Mesendoderm (in vitro differentiated cells): ENCODE data around the gene OSBPL6.

ENCODE experiments used
- DNase-seq: peaks from one replicate; pipeline ENCODE4 v3.0.0; 2013
- H2AK5ac ChIP-seq: 2 replicates; pipeline ENCODE4 v1.6.1; 2013; ENCODE audit warnings: low read length, inconsistent platforms
- H2BK120ac ChIP-seq: 2 replicates; pipeline ENCODE4 v1.6.1; 2013; ENCODE audit warnings: low read depth, mild to moderate bottlenecking, low read length, moderate library complexity, mixed read lengths
- H2BK15ac ChIP-seq: replicated peaks from 2 replicates; pipeline ENCODE4 v1.6.1; 2013; ENCODE audit warnings: low read depth, mild to moderate bottlenecking, moderate library complexity
- H2BK5ac ChIP-seq: 2 replicates; pipeline ENCODE4 v1.6.1; 2013; ENCODE audit warnings: low read length, inconsistent platforms
- H3K18ac ChIP-seq: 2 replicates; pipeline ENCODE4 v1.6.1; 2013; ENCODE audit warnings: mild to moderate bottlenecking, low read length, mixed read lengths
- H3K23ac ChIP-seq: one replicate; pipeline ENCODE4 v1.6.1; 2013; ENCODE audit warnings: low read length
- H3K27ac ChIP-seq: 2 replicates; pipeline ENCODE4 v1.5.1; 2013; ENCODE audit warnings: low read depth, mild to moderate bottlenecking, inconsistent platforms, low read length, moderate library complexity
- H3K27me3 ChIP-seq: 2 replicates; pipeline ENCODE4 v1.6.1; 2013; ENCODE audit warnings: low read length, control low read depth, mild to moderate bottlenecking, inconsistent platforms; ENCODE audit not compliant: insufficient read depth, poor library complexity
- H3K36me3 ChIP-seq: 2 replicates; pipeline ENCODE4 v1.6.1; 2013; ENCODE audit warnings: low read length, inconsistent platforms; ENCODE audit not compliant: control insufficient read depth, insufficient read depth
- H3K4ac ChIP-seq: one replicate; pipeline ENCODE4 v1.6.1; 2013; ENCODE audit warnings: low read depth, mild to moderate bottlenecking, low read length, moderate library complexity
- H3K4me1 ChIP-seq: 2 replicates; pipeline ENCODE4 v1.6.1; 2013; ENCODE audit warnings: low read depth, low read length, inconsistent platforms; ENCODE audit not compliant: control insufficient read depth
- H3K4me2 ChIP-seq: 2 replicates; pipeline ENCODE4 v1.6.1; 2013; ENCODE audit warnings: low read length
- H3K4me3 ChIP-seq: 2 replicates; pipeline ENCODE4 v1.5.1; 2013; ENCODE audit warnings: mild to moderate bottlenecking, low read length
- H3K56ac ChIP-seq: one replicate; pipeline ENCODE4 v1.6.1; 2013; ENCODE audit warnings: low read length
- H3K79me1 ChIP-seq: 2 replicates; pipeline ENCODE4 v1.6.1; 2013; ENCODE audit warnings: low read length, inconsistent platforms
- H3K79me2 ChIP-seq: 2 replicates; pipeline ENCODE4 v1.6.1; 2013; ENCODE audit warnings: mild to moderate bottlenecking, low read length; ENCODE audit not compliant: control insufficient read depth, insufficient read depth
- H3K9ac ChIP-seq: 2 replicates; pipeline ENCODE4 v1.6.1; 2013; ENCODE audit warnings: low read length, inconsistent platforms
- H4K5ac ChIP-seq: one replicate; pipeline ENCODE4 v1.6.1; 2013; ENCODE audit warnings: low read length
- H4K8ac ChIP-seq: one replicate; pipeline ENCODE4 v1.6.1; 2013; ENCODE audit warnings: low read depth, mild to moderate bottlenecking, control low read depth, low read length, moderate library complexity
- WGBS: extraction: QIAGEN DNeasy Blood & Tissue Kit; methylation state at CpG from one replicate; pipeline ENCODE4 v1.1.7; 2013; ENCODE audit warnings: low lambda C conversion rate, missing lambda C conversion rate; ENCODE audit not compliant: insufficient coverage; ENCODE audit errors: extremely low coverage; 5-methylcytosine and 5-hydroxymethylcytosine counted together

OSBPL6 gene

GRCh38 chr2:178367344-178367743 is 173.0 kb downstream of the OSBPL6 start:
- H3K4me3 ChIP-seq, result no peak overlapping the region
- H2AK5ac ChIP-seq, result no peak overlapping the region
- H3K56ac ChIP-seq, result no peak overlapping the region
- H3K23ac ChIP-seq, result no peak overlapping the region
- H3K27ac ChIP-seq, result no peak overlapping the region
- H4K8ac ChIP-seq, result no peak overlapping the region
- H3K27me3 ChIP-seq, result no peaks in the 10 kb centered on the region
- no peaks in the 10 kb centered on the region for H3K79me1 ChIP-seq
- no peak overlapping the region for H3K4me2 ChIP-seq
- H2BK5ac ChIP-seq, result no peak overlapping the region
- H2BK15ac ChIP-seq, result no peak overlapping the region
- no peaks in the 10 kb centered on the region for H3K4me1 ChIP-seq
- no peak overlapping the region for H3K9ac ChIP-seq
- no peak overlapping the region for H4K5ac ChIP-seq
- H2BK120ac ChIP-seq, result no peak overlapping the region
- H3K4ac ChIP-seq, result no peak overlapping the region
- H3K36me3 ChIP-seq, result no peaks in the 10 kb centered on the region
- no CpG with 5 or more reads among the region's 1 CpG for WGBS
- DNase-seq, result no peak
- no peak overlapping the region for H3K18ac ChIP-seq
- H3K79me2 ChIP-seq, result no peaks in the 10 kb centered on the region

GRCh38 chr2:178374865-178375264 is 180.6 kb downstream of the OSBPL6 start:
- DNase-seq, result no peak
- Histone ChIP-seq H3K79me2 (no peaks in the 10 kb centered on the region), H3K4me1 (no peaks in the 10 kb centered on the region), H3K79me1 (no peaks in the 10 kb centered on the region), H3K23ac (no peak overlapping the region), H4K8ac (no peak overlapping the region), H2BK15ac (no peak overlapping the region), H3K56ac (no peak overlapping the region), H3K27ac (no peak overlapping the region), H3K18ac (no peak overlapping the region), H4K5ac (no peak overlapping the region), H2BK5ac (no peak overlapping the region), H2AK5ac (no peak overlapping the region), H3K4me2 (no peak overlapping the region), H2BK120ac (no peak overlapping the region), H3K4me3 (no peak overlapping the region), H3K36me3 (no peaks in the 10 kb centered on the region), H3K9ac (no peak overlapping the region), H3K4ac (no peak overlapping the region), H3K27me3 (no peaks in the 10 kb centered on the region)
- WGBS, result no CpG with 5 or more reads among the region's 1 CpG

DNA sequence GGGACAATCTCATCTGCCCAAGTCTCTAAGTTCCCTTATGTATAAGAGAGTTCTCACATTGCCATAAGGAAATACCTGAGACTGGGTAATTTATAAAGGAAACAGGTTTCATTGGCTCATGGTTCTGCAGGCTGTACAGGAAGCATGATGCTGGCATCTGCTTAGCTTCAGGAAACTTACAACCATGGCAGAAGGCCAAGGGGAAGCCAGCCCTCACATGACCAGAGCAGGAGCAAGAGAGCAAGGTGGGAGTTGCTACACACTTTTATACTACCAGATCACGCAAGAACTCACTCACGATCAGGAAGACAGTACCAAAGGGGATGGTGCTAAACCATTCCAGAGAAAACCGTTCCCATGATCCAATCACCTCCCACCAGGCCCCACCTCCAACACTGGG is 182.7 kb downstream of the OSBPL6 start:
- WGBS, result no CpG with 5 or more reads among the region's 3 CpGs
- no peak overlapping the region for H3K9ac ChIP-seq

GRCh38 chr2:178379162-178380004 is 185.1 kb downstream of the OSBPL6 start:
- Histone ChIP-seq H3K56ac (no peak overlapping the region), H3K18ac (no peak overlapping the region), H3K36me3 (no peaks in the 10 kb centered on the region), H3K4me2 (no peak overlapping the region), H3K4ac (no peak overlapping the region), H3K79me1 (no peaks in the 10 kb centered on the region), H2BK15ac (no peak overlapping the region), H3K4me3 (no peak overlapping the region), H3K4me1 (peaks cover 9% of the 10 kb centered on the region), H4K5ac (no peak overlapping the region), H3K9ac (no peak overlapping the region), H3K27ac (no peak overlapping the region), H2BK5ac (no peak overlapping the region), H2AK5ac (no peak overlapping the region), H3K23ac (no peak overlapping the region), H3K27me3 (no peaks in the 10 kb centered on the region), H3K79me2 (no peaks in the 10 kb centered on the region), H2BK120ac (no peak overlapping the region), H4K8ac (no peak overlapping the region)
- no CpG with 5 or more reads among the region's 4 CpGs for WGBS
- no peak for DNase-seq

More for the DNA sequence above, 182.7 kb downstream of the OSBPL6 start:
- Histone ChIP-seq H4K8ac (no peak overlapping the region), H3K18ac (no peak overlapping the region), H2BK120ac (no peak overlapping the region), H3K79me1 (no peaks in the 10 kb centered on the region), H2AK5ac (no peak overlapping the region), H3K4me2 (no peak overlapping the region), H3K27me3 (no peaks in the 10 kb centered on the region), H3K56ac (no peak overlapping the region), H3K79me2 (no peaks in the 10 kb centered on the region), H3K27ac (no peak overlapping the region), H3K4me3 (no peak overlapping the region), H3K23ac (no peak overlapping the region), H3K4me1 (no peaks in the 10 kb centered on the region), H4K5ac (no peak overlapping the region), H3K36me3 (no peaks in the 10 kb centered on the region), H3K4ac (no peak overlapping the region), H2BK5ac (no peak overlapping the region), H2BK15ac (no peak overlapping the region)
- no peak for DNase-seq

- Histone ChIP-seq H2AK5ac (no peak overlapping the region), H3K4me2 (no peak overlapping the region), H3K79me2 (no peaks in the 10 kb centered on the region), H3K79me1 (no peaks in the 10 kb centered on the region), H3K36me3 (no peaks in the 10 kb centered on the region), H4K5ac (no peak overlapping the region), H3K56ac (no peak overlapping the region), H3K4ac (no peak overlapping the region), H3K23ac (no peak overlapping the region), H4K8ac (no peak overlapping the region), H2BK5ac (no peak overlapping the region), H3K27me3 (no peaks in the 10 kb centered on the region), H2BK15ac (no peak overlapping the region), H3K9ac (no peak overlapping the region), H3K4me3 (no peak overlapping the region), H3K4me1 (peaks cover 15% of the 10 kb centered on the region), H3K18ac (no peak overlapping the region), H2BK120ac (no peak overlapping the region), H3K27ac (no peak overlapping the region)
- no peak for DNase-seq
- WGBS, result no CpG with 5 or more reads among the region's 1 CpG
These were observed 186.5 kb downstream of the OSBPL6 start for GRCh38 chr2:178380763-178381162.

GRCh38 chr2:178383718-178384117 is 189.4 kb downstream of the OSBPL6 start:
- Histone ChIP-seq H3K4me1 (peaks cover 15% of the 10 kb centered on the region), H3K9ac (no peak overlapping the region), H3K36me3 (no peaks in the 10 kb centered on the region), H3K27ac (no peak overlapping the region), H3K18ac (no peak overlapping the region), H4K5ac (no peak overlapping the region), H2AK5ac (no peak overlapping the region), H2BK15ac (no peak overlapping the region), H3K4me2 (no peak overlapping the region), H3K79me2 (no peaks in the 10 kb centered on the region), H2BK5ac (peak overlapping the region; percentile 64), H3K23ac (no peak overlapping the region), H4K8ac (no peak overlapping the region), H3K79me1 (no peaks in the 10 kb centered on the region), H3K4me3 (no peak overlapping the region), H3K27me3 (no peaks in the 10 kb centered on the region), H2BK120ac (no peak overlapping the region), H3K4ac (no peak overlapping the region), H3K56ac (no peak overlapping the region)
- WGBS, result no CpG with 5 or more reads among the region's 5 CpGs
- no peak for DNase-seq
